Hepatic stellate cell (primary cell): ENCODE measurements around the gene RUFY1.
"Not testable (repeated sequence)": the region's sequence is repeated elsewhere in the genome, so short reads cannot be mapped to it uniquely, and the experiment has no call there.

Source experiments
- DNase-seq: peaks from one replicate; pipeline ENCODE4 v3.0.0; 2011; ENCODE audit warnings: low spot score

RUFY1 gene

GRCh38 chr5:179534431-179534830, 15.9 kb upstream of the RUFY1 start:
- no peak for DNase-seq

- DNase-seq: no peak
Measured at GRCh38 chr5:179536676-179537075, 13.7 kb upstream of the RUFY1 start.

- no peak for DNase-seq
Measured at GRCh38 chr5:179542170-179542569, 8.2 kb upstream of the RUFY1 start.

- DNase-seq: not testable (repeated sequence)
Measured at GRCh38 chr5:179543275-179543674, 7.1 kb upstream of the RUFY1 start.

GRCh38 chr5:179553006-179553405, 2.7 kb downstream of the RUFY1 start:
- no peak for DNase-seq

- peak; percentile 81 for DNase-seq
Measured at GRCh38 chr5:179553875-179554274, 3.5 kb downstream of the RUFY1 start.

GRCh38 chr5:179554981-179555380, 4.6 kb downstream of the RUFY1 start:
- no peak for DNase-seq

- not testable (repeated sequence) for DNase-seq
Measured at GRCh38 chr5:179558261-179558799, 8.0 kb downstream of the RUFY1 start.

GRCh38 chr5:179558932-179559283, 8.6 kb downstream of the RUFY1 start:
- DNase-seq: peak; percentile 11

GRCh38 chr5:179559284-179560252, 9.2 kb downstream of the RUFY1 start:
- peak; percentile 99 for DNase-seq

GRCh38 chr5:179564526-179564925, 14.2 kb downstream of the RUFY1 start:
- DNase-seq: no peak

- DNase-seq: no peak
Measured at GRCh38 chr5:179568721-179569120, 18.4 kb downstream of the RUFY1 start.

GRCh38 chr5:179572386-179572785, 22.0 kb downstream of the RUFY1 start:
- DNase-seq: no peak

- no peak for DNase-seq
Measured at GRCh38 chr5:179577286-179577960, 27.1 kb downstream of the RUFY1 start.

GRCh38 chr5:179585941-179586401, 35.6 kb downstream of the RUFY1 start:
- DNase-seq: no peak

GRCh38 chr5:179588166-179588565, 37.8 kb downstream of the RUFY1 start:
- no peak for DNase-seq

- DNase-seq: no peak
Measured at GRCh38 chr5:179595916-179596315, 45.6 kb downstream of the RUFY1 start.

GRCh38 chr5:179596421-179596820, 46.1 kb downstream of the RUFY1 start:
- DNase-seq: no peak

GRCh38 chr5:179599100-179599499, 48.7 kb downstream of the RUFY1 start:
- DNase-seq: no peak

- no peak for DNase-seq
Measured at GRCh38 chr5:179599566-179599965, 49.2 kb downstream of the RUFY1 start.

GRCh38 chr5:179599973-179600372, 49.6 kb downstream of the RUFY1 start:
- no peak for DNase-seq

GRCh38 chr5:179601871-179602625, 51.7 kb downstream of the RUFY1 start:
- no peak for DNase-seq
